ENCODE measurements around the gene CCDC188.

The CCDC188 gene

GRCh38 chr22:20116951-20117632, 33.8 kb downstream of the CCDC188 start, which contains the start of gene TRMT2A (continued):
- no peak for TF ChIP-seq ZSCAN4 (tag by site-specific recombination; IDR thresholded peaks at IDR 0.05)
- TF ChIP-seq ZNF350 (tag by site-specific recombination; IDR thresholded peaks at IDR 0.05): no peak
- TF ChIP-seq SP7 (tag by site-specific recombination; IDR thresholded peaks at IDR 0.05): peak; percentile 95
- TF ChIP-seq KLF7 (tag by site-specific recombination; IDR thresholded peaks at IDR 0.05; ENCODE audit: borderline replicate concordance): peak; percentile 95
- no peak for TF ChIP-seq ZNF174 (tag by site-specific recombination; IDR thresholded peaks at IDR 0.05)
- no peak for TF ChIP-seq ZNF239 (tag by site-specific recombination; IDR thresholded peaks at IDR 0.05)
- TF ChIP-seq ZNF214 (tag by site-specific recombination; IDR thresholded peaks at IDR 0.05; ENCODE audit: borderline replicate concordance): no peak
- peak; percentile 39 for TF ChIP-seq ZSCAN5A (tag by site-specific recombination; IDR thresholded peaks at IDR 0.05)
- TF ChIP-seq ZNF596 (tag by site-specific recombination; IDR thresholded peaks at IDR 0.05): peak; percentile 27; the same call in 1 of the 2 replicates
- TF ChIP-seq ZNF555 (tag by site-specific recombination; conservative IDR thresholded peaks at IDR 0.05): no peak
- TF ChIP-seq ZBTB6 (tag by site-specific recombination; IDR thresholded peaks at IDR 0.05): peak; percentile 81; the same call in 1 of the 2 replicates
- no peak for TF ChIP-seq REPIN1 (tag by site-specific recombination; IDR thresholded peaks at IDR 0.05; ENCODE audit: low read depth)

GRCh38 chr22:20116376-20116950, 34.4 kb downstream of the CCDC188 start:
- Histone ChIP-seq H3K4me1 (ENCODE audit: control insufficient read depth, insufficient read depth, low read length) (no peaks in the 10 kb centered on the region), H3K27ac (ENCODE audit: extremely low read depth, low read depth, low read length) (peak overlapping the region; percentile 85), H3K4me3 (ENCODE audit: low read depth, low read length) (peak overlapping the region; percentile 93), H3K9me3 (ENCODE audit: control insufficient read depth, insufficient read depth, low read depth, low read length) (no peaks in the 10 kb centered on the region), H3K36me3 (ENCODE audit: control insufficient read depth in 2 of 2, insufficient read depth in 1 of 2, low read length in 2 of 2) (peaks cover 17 to 84% of the 10 kb centered on the region in 2 experiments)
- POLR2A ChIA-PET: interaction anchor here (0.6 to 6.1 kb wide), 13 partner anchors 9 to 411 kb away, joined by 3 to 62 read pairs (median 5); partner anchors contain the start of genes DGCR8 and ZDHHC8
- CTCF ChIA-PET: interaction anchor here (2.1 kb wide), 1 partner anchor 13 kb away, joined by 7 read pairs; no protein-coding TSS in a partner anchor
- TF ChIP-seq ZNF112 (tag by site-specific recombination; IDR thresholded peaks at IDR 0.05) (no peak), ZSCAN16 (tag by site-specific recombination; IDR thresholded peaks at IDR 0.05) (no peak), PATZ1 (tag by site-specific recombination; IDR thresholded peaks at IDR 0.05) (peak; percentile 59), ZNF214 (tag by site-specific recombination; IDR thresholded peaks at IDR 0.05; ENCODE audit: borderline replicate concordance) (no peak), ZNF571 (tag by site-specific recombination; IDR thresholded peaks at IDR 0.05) (no peak), ZBTB20 (tag by site-specific recombination; IDR thresholded peaks at IDR 0.05) (no peak), KLF17 (tag by site-specific recombination; IDR thresholded peaks at IDR 0.05) (no peak), ZFP3 (tag by site-specific recombination; IDR thresholded peaks at IDR 0.05; ENCODE audit: low read depth) (no peak), ZNF549 (tag by site-specific recombination; IDR thresholded peaks at IDR 0.05) (no peak), ZNF548 (tag by site-specific recombination; IDR thresholded peaks at IDR 0.05) (no peak), ZNF335 (tag by site-specific recombination; conservative IDR thresholded peaks at IDR 0.05) (0 out of 2 replicates have a peak, but pooled peaks have one; percentile 6), ZBTB26 (tag by site-specific recombination; optimal IDR thresholded peaks at IDR 0.05) (no peak), ZNF140 (tag by site-specific recombination; IDR thresholded peaks at IDR 0.05) (no peak), ZNF792 (tag by site-specific recombination; IDR thresholded peaks at IDR 0.05) (no peak), ZBTB8A (tag by site-specific recombination; IDR thresholded peaks at IDR 0.05) (no peak; the same call in 1 of the 2 replicates)
